Epithelial cell of esophagus (primary cell): ENCODE measurements around the gene NRGN.

Experiments used
- DNase-seq: peaks from one replicate; pipeline ENCODE4 v3.0.0; 2010; ENCODE audit warnings: low read depth
- H3K4me3 ChIP-seq: 2 replicates; pipeline ENCODE4 v1.5.1; 2011; ENCODE audit warnings: mild to moderate bottlenecking, low read length, control low read depth
- TF ChIP-seq, protein P1 (sequence below): IDR thresholded peaks from 2 replicates; pipeline ENCODE4 v1.5.1; 2011; ENCODE audit warnings: low read depth, mild to moderate bottlenecking, low read length, control low read depth, inconsistent platforms; ENCODE audit not compliant: insufficient read depth; ENCODE audit errors: missing control alignments

Gene NRGN

GRCh38 chr11:124739479-124740276 is at the start of gene NRGN:
Gene NRGN, plus strand, starts transcription at chr11:124739942. Its CDS starts 143 bp downstream, at chr11:124740085.
- peak; percentile 91 for DNase-seq
- TF ChIP-seq, protein P1, sequence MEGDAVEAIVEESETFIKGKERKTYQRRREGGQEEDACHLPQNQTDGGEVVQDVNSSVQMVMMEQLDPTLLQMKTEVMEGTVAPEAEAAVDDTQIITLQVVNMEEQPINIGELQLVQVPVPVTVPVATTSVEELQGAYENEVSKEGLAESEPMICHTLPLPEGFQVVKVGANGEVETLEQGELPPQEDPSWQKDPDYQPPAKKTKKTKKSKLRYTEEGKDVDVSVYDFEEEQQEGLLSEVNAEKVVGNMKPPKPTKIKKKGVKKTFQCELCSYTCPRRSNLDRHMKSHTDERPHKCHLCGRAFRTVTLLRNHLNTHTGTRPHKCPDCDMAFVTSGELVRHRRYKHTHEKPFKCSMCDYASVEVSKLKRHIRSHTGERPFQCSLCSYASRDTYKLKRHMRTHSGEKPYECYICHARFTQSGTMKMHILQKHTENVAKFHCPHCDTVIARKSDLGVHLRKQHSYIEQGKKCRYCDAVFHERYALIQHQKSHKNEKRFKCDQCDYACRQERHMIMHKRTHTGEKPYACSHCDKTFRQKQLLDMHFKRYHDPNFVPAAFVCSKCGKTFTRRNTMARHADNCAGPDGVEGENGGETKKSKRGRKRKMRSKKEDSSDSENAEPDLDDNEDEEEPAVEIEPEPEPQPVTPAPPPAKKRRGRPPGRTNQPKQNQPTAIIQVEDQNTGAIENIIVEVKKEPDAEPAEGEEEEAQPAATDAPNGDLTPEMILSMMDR: no peak
- H3K4me3 ChIP-seq: peak within 1 kb of the TSS; percentile 39

DNA sequence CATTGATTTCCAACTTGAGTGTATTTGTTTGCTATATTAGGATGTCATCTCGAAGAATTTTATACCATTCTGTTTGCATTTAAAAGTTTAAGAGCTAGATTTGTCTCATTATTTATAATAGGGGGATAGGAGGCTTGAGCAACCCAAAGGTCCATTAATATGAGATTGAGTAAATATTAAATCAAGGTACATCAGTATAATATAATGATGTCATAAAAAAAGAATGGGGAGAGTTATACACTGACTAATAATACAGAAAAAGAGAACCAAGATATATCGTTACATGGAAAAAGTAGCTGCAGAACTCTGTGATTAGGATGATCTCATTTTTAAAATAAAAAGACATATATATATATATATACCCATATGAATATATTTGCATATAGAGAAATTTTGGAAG is 46.6 kb upstream of the NRGN start:
- TF ChIP-seq, protein P1: no peak
- H3K4me3 ChIP-seq: no peak overlapping the region
- DNase-seq: no peak

DNA sequence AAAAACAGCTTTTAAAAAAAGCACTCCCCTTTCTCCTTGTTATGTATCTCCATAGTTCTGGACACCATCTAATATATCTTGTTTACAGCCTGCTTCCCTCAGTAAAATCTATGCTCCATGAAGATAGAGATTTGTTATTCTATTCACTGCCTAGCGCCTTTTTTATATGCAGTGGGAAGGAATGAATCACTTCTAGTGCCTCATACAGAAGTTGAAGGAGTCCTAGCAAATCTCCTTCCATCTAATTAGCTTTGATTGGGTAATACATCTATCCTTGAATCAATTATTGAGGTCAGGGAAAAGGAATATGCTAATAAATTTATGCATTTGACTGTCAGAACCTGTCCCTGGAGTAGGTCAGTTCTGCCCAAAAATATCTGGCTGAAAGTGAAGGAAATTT is 40.2 kb upstream of the NRGN start:
- no peak for DNase-seq
- TF ChIP-seq, protein P1: no peak
- no peak overlapping the region for H3K4me3 ChIP-seq

- no peak for DNase-seq
- TF ChIP-seq, protein P1: no peak
- H3K4me3 ChIP-seq: no peak overlapping the region
Observed at GRCh38 chr11:124700028-124700427, 39.7 kb upstream of the NRGN start.

DNA sequence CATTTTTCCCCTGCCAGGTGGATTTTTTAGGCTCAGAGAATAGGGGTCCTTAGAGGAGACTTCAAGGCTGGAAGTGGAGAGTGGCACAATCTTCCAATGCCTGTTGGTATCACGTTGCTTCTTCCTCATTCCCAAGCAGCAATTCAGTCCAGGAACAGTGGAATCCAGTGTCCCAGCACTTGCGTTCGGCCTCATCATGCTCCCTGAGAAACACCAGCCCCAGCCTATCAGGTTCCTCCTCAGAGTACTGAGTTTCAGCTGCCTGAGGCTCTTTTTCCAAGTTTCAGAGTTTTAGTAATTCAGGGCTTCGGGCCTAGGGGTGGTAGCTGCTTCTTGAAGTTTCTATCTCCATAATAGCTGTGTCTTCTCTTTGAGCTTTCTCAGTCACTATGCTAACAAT is 31.9 kb upstream of the NRGN start:
- DNase-seq: peak; percentile 28
- no peak overlapping the region for H3K4me3 ChIP-seq
- TF ChIP-seq, protein P1: no peak

DNA sequence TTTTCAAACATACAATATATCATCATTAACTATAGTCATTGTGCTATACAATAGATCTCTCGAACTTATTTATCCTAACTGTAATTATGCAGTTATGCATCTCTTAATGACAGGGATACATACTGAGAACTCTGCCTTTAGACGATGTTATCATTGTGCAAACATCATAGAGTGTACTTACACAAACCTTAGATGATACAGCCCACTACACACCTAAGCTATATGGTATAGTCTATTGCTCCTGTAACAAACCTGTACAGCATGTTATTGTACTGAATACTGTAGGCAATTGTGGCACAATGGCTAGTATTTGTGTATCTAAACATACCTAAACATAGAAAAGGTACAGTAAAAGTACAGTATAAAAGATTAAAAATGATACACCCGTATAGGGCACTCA is 27.4 kb upstream of the NRGN start:
- TF ChIP-seq, protein P1: no peak
- no peak overlapping the region for H3K4me3 ChIP-seq
- DNase-seq: no peak

- TF ChIP-seq, protein P1: no peak
- H3K4me3 ChIP-seq: no peak overlapping the region
- DNase-seq: peak; percentile 56
Observed at GRCh38 chr11:124716591-124716990, 23.2 kb upstream of the NRGN start.
